Measurements from ENCODE around the gene PIK3R2.

DNA sequence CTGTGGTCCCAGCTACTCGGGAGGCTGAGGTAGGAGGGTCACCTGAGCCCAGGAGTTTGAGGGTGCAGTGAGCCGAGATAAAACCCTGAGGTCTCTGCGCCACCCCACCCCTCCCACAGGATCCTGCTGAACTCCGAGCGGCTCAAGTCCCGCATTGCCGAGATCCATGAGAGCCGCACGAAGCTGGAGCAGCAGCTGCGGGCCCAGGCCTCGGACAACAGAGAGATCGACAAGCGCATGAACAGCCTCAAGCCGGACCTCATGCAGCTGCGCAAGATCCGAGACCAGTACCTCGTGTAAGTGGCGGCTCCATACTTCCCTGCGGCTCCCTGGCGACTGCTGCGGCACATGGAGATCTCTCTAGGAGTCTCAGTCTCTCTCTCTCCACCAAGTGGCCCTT is 14.0 kb downstream of the PIK3R2 start:
- TF ChIP-seq, protein P1, sequence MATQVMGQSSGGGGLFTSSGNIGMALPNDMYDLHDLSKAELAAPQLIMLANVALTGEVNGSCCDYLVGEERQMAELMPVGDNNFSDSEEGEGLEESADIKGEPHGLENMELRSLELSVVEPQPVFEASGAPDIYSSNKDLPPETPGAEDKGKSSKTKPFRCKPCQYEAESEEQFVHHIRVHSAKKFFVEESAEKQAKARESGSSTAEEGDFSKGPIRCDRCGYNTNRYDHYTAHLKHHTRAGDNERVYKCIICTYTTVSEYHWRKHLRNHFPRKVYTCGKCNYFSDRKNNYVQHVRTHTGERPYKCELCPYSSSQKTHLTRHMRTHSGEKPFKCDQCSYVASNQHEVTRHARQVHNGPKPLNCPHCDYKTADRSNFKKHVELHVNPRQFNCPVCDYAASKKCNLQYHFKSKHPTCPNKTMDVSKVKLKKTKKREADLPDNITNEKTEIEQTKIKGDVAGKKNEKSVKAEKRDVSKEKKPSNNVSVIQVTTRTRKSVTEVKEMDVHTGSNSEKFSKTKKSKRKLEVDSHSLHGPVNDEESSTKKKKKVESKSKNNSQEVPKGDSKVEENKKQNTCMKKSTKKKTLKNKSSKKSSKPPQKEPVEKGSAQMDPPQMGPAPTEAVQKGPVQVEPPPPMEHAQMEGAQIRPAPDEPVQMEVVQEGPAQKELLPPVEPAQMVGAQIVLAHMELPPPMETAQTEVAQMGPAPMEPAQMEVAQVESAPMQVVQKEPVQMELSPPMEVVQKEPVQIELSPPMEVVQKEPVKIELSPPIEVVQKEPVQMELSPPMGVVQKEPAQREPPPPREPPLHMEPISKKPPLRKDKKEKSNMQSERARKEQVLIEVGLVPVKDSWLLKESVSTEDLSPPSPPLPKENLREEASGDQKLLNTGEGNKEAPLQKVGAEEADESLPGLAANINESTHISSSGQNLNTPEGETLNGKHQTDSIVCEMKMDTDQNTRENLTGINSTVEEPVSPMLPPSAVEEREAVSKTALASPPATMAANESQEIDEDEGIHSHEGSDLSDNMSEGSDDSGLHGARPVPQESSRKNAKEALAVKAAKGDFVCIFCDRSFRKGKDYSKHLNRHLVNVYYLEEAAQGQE (IDR thresholded peaks at IDR 0.05; ENCODE audit: insufficient read depth in 1 of 2, low read depth in 2 of 2, low read length in 2 of 2): no peak
- no peak for TF ChIP-seq POLR2AphosphoS5 (IDR thresholded peaks at IDR 0.05; ENCODE audit: low read depth, low read length)
